Lower lobe of right lung (tissue), 2 donors: ENCODE data around the gene TSPAN16. TPM values are rescaled to one million over a fixed set of nuclear protein-coding genes. Genes with fewer than 3 reads are reported as not detected.
A peak's percentile ranks its signal among the peaks of the same experiment; 100 is the strongest.

Experiments used
- ATAC-seq, 2 donors: fragments of 200-7000 bp; cut with Tn5 transposase; one replicate each; pipeline ENCODE4 v1.9.1; 2020 to 2022; ENCODE audit warnings: mild to moderate bottlenecking in 2 of 2, moderate library complexity in 2 of 2
- DNase-seq: peaks from one replicate; pipeline ENCODE4 v3.0.0-alpha.2; 2020
- H3K27ac ChIP-seq: fragments of 200-600 bp; one replicate; pipeline ENCODE4 v1.8.0; 2022
- H3K27me3 ChIP-seq: fragments of 200-600 bp; one replicate; pipeline ENCODE4 v1.8.0; 2022; ENCODE audit warnings: low read depth
- H3K36me3 ChIP-seq: fragments of 200-600 bp; one replicate; pipeline ENCODE4 v1.8.0; 2022; ENCODE audit warnings: mild to moderate bottlenecking
- H3K4me1 ChIP-seq: fragments of 200-600 bp; one replicate; pipeline ENCODE4 v1.8.0; 2022
- H3K4me3 ChIP-seq: fragments of 200-600 bp; one replicate; pipeline ENCODE4 v1.8.0; 2022; ENCODE audit warnings: mild to moderate bottlenecking
- H3K9me3 ChIP-seq: fragments of 200-600 bp; one replicate; pipeline ENCODE4 v1.8.0; 2022
- intact Hi-C: fragments of 100-400 bp; cut with DNase I; formaldehyde crosslinking; loops from one replicate; pipeline ENCODE4 v1.11.0; 2022
- total RNA-seq: library from RNA; stranded (reverse); fragmentation: NEBNext Ultra II Directional; extraction: Animal tissue kit (Norgen Biotek cat#: 25700); gene quantifications from one replicate; pipeline ENCODE4 v1.2.1, GENCODE V29; 2021
- TF ChIP-seq, protein P1 (sequence below): fragments of 200-600 bp; IDR thresholded peaks from one replicate; pipeline ENCODE4 v1.8.0; 2022; ENCODE audit warnings: antibody characterized with exemption, mild to moderate bottlenecking
- donor health status: DM: no; HTN: yes; CAD: no; lungs with severe emphysema.

TSPAN16 gene
- total RNA-seq, 1 donor from 2014 or later = not detected

DNA sequence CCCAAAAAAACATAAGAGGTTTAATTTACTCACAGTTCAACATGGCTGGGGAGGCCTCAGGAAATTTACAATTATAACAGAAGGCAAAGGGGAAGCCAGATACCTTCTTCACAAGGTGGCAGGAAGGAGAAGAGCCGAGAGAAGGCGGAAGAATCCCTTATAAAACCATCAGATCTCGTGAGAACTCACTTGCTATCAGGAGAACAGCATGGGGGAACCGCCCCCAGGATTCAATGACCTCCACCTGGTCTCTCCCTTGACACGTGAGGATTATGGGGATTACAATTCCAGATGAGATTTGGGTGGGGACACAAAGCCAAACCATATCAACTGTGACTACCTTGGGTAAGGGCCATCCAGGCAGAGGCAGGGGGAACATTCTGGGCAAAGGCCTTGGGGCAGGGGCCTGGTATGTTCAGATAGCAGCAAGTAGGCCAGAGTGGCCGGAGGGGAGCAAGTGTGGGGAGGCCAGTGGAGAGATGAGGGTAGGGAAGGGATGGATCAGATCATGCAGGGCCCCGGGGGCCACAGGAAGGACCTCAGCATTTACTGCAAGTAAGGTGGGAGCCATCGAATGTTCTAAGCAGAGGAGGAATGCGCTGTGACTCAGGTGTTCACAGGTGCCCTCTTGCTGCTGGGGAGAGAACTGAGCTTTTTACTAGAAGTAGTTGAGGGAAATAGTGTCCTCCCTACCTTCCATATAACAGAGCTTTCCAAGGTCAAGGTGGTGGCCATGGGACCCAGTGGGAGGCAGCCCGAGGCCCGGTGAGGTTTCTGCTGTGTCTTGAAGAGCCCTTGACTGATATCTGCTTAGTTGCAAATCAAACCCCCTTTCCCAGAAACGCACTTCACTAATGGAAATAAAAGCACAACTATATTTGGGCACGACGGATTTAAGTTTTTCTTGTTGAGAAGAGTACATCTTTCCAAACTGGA lies 25.5 kb downstream of the TSPAN16 start:
- TF ChIP-seq, protein P1, sequence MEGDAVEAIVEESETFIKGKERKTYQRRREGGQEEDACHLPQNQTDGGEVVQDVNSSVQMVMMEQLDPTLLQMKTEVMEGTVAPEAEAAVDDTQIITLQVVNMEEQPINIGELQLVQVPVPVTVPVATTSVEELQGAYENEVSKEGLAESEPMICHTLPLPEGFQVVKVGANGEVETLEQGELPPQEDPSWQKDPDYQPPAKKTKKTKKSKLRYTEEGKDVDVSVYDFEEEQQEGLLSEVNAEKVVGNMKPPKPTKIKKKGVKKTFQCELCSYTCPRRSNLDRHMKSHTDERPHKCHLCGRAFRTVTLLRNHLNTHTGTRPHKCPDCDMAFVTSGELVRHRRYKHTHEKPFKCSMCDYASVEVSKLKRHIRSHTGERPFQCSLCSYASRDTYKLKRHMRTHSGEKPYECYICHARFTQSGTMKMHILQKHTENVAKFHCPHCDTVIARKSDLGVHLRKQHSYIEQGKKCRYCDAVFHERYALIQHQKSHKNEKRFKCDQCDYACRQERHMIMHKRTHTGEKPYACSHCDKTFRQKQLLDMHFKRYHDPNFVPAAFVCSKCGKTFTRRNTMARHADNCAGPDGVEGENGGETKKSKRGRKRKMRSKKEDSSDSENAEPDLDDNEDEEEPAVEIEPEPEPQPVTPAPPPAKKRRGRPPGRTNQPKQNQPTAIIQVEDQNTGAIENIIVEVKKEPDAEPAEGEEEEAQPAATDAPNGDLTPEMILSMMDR = no peak
- peak in 1 of 2 donors; percentile 8 for ATAC-seq
- Histone ChIP-seq H3K9me3 (no peaks in the 10 kb centered on the region), H3K4me1 (peaks cover 49% of the 10 kb centered on the region), H3K27me3 (no peaks in the 10 kb centered on the region), H3K4me3 (no peak overlapping the region), H3K36me3 (peaks cover 16% of the 10 kb centered on the region), H3K27ac (peak overlapping the region; percentile 74)
- DNase-seq = no peak
- intact Hi-C loops = no loop called here

DNA sequence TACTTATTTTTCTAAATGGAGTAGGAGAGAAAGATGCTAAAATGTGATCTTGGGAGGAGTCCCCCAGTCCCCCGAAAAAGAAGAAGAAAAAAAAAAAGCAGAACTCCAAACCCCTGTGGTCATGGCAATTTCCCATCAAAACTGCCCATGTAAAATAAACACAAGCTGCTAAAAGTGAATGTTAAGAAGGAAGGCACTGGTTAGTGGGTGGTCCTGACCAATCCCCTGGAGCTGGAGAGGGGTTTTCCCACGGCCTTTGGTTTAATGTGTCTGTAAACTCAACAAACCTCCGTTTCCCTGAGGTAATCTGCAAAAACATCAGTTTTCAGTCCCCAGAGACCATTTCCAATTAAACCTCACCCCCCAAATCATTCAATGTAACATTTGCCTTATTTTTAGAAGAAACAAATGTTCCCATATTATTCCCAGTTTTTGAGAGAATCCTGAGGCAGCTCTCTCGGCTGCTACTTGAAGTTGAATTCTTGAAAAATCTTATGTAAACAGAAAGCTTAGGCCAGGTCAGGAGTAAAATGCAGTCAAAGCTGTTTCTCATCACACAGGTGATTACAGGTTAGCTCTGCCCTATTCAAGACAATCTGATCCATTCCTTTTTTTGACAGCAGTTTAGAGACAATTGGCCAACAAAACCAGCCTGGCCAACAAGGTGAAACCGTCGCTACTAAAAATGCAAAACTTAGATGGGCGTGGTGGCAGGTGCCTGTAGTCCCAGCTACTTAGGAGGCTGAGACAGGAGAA lies 26.5 kb downstream of the TSPAN16 start:
- Histone ChIP-seq H3K4me3 (no peak overlapping the region), H3K9me3 (no peaks in the 10 kb centered on the region), H3K36me3 (peaks cover 26% of the 10 kb centered on the region), H3K27ac (peak overlapping the region; percentile 74), H3K27me3 (no peaks in the 10 kb centered on the region), H3K4me1 (peaks cover 47% of the 10 kb centered on the region)
- no peak for DNase-seq
- intact Hi-C loops = no loop called here
- peak in 1 of 2 donors; percentile 53 for ATAC-seq
- TF ChIP-seq, protein P1 = no peak

DNA sequence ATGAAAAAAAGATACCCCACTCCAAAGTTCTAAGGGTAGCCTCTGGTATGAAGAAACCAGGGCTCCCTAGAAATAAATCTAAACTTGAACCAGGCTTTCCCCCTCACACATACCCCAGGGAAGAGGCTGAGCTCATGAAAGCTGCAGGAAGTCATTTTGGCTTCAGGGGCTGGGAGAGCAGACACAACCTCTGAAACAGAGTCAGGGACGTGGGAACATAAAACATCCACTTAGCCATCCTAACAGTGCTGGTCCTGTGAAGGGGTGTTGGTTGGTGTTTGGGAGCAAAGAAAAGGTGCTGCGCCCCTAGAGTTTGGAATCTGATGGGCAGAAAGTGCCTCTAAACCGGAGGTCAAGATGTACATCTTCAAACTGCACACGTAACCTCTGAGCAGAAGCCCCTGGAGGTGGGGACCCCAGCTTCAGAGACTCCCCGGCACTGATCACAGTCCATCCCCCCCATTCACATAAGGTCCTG lies 27.7 kb downstream of the TSPAN16 start:
- Histone ChIP-seq H3K27ac (peak overlapping the region; percentile 74), H3K9me3 (no peaks in the 10 kb centered on the region), H3K27me3 (no peaks in the 10 kb centered on the region), H3K4me3 (peak overlapping the region; percentile 2), H3K36me3 (peaks cover 38% of the 10 kb centered on the region), H3K4me1 (peaks cover 41% of the 10 kb centered on the region)
- DNase-seq (no peak), ATAC-seq (peak; percentile 7 to 15)
- intact Hi-C loops = no loop called here
- TF ChIP-seq, protein P1 = no peak

DNA sequence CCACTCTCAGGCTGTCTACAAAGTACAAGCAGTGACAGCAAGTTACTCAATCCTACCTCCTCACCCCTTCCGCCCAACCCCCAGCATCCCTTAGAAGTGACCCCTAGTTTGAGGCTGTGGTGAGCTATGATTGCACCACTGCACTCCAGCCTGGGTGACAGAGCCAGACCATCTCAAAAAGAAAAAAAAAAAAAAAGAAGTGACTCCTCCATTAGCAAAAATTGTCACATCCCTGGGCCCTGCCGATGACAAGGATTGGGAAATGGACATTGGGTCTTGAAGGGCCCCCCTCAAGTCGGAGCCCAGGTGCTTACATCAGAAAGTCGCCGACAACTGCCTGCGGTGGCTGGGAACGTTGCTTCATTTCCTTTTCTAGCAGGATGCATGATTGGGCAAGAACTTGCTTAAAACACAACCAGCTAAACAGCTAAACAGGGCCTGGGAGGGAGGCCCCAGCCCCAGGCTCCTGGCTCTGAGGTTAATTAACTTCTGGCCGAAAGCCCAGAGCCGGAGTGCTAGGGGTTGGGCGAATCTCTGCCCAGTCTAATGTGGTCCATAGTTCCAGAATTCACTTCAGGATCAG lies 28.2 kb downstream of the TSPAN16 start:
- no peaks in the 10 kb centered on the region for H3K27me3 ChIP-seq
- TF ChIP-seq, protein P1 = no peak
- H3K4me3 ChIP-seq = peak overlapping the region; percentile 2
- peak overlapping the region; percentile 74 for H3K27ac ChIP-seq
- intact Hi-C loops = no loop called here
- ATAC-seq = peak; percentile 89 to 91
- peak; percentile 89 for DNase-seq
- H3K9me3 ChIP-seq = no peaks in the 10 kb centered on the region
- peaks cover 41% of the 10 kb centered on the region for H3K4me1 ChIP-seq
- H3K36me3 ChIP-seq = peaks cover 43% of the 10 kb centered on the region

DNA sequence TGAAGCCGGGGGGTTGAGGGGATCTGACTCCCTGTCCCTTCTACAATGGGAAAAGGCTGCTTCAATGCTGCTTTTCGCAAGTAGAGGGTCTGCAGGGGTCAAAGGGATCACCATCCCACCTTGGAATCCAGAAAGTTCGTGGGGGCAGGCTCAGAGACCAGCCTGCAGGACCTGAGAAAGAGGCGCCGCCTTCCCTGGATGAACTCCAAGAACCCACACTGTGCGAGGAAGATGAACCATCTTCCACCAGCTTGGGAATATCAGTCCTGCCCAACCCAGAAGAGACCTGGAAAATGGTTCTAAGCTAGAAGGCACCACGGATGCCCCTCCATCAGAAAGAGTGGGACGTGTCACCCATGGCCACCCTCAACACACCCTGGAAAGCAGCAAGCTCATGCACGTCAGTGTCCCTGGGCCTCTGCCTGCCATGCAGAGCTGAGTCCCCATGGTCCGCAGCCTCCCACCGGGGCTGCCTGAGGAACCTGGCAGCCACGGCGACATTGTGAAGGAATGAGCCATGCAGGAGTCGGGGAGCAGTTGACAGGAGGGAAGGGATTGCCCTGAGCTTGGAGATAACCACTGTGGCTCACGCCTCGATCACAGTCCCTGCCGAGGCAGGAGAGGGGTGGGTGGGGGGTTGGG lies 28.9 kb downstream of the TSPAN16 start:
- Histone ChIP-seq H3K27ac (peak overlapping the region; percentile 74), H3K4me3 (no peak overlapping the region), H3K36me3 (peaks cover 49% of the 10 kb centered on the region), H3K27me3 (no peaks in the 10 kb centered on the region), H3K4me1 (peaks cover 41% of the 10 kb centered on the region), H3K9me3 (no peaks in the 10 kb centered on the region)
- intact Hi-C loops = no loop called here
- TF ChIP-seq, protein P1 = no peak
- ATAC-seq (peak in 1 of 2 donors; percentile 3), DNase-seq (no peak)
